ENCODE results near the gene DPYD.

GRCh38 chr1:97926017-97926708 lies 5.3 kb upstream of the DPYD start:
- TF ChIP-seq SUZ12 (IDR thresholded peaks at IDR 0.05; ENCODE audit: extremely low read depth, insufficient read depth, insufficient read length) (no peak), ZNF274 (IDR thresholded peaks at IDR 0.05; ENCODE audit: low read depth, low read length) (no peak), YY1 (IDR thresholded peaks at IDR 0.05; ENCODE audit: insufficient read depth, insufficient read length) (no peak)
